Activated CD4-positive, alpha-beta T cell treated with anti-CD3 and anti-CD28 coated beads, Interleukin-2, amount 10 ng/mL, durations not matched to agents 7 days and 5 days (primary cell): Measurements from ENCODE around the gene SPANXB1. TPM values are rescaled to one million over a fixed set of nuclear protein-coding genes. Genes with fewer than 3 reads are reported as not detected.
"Not testable (repeated sequence)": the region's sequence is repeated elsewhere in the genome, so short reads cannot be mapped to it uniquely, and the experiment has no call there.

Experiments used
- CTCF ChIA-PET: fragments of 350-600 bp; sonication (Branson Sonifier 250); formaldehyde crosslinking; loops from one replicate; lab custom pipeline; 2021; ENCODE audit warnings: antibody characterized with exemption; lab: Charles Lee
- POLR2A ChIA-PET: fragments of 350-600 bp; sonication (Branson Sonifier 250); formaldehyde crosslinking; loops from one replicate; lab custom pipeline; 2021; ENCODE audit warnings: antibody characterized with exemption; lab: Charles Lee
- DNase-seq: peaks from one replicate; pipeline ENCODE4 v3.0.0-alpha.2; 2020
- H3K27ac Mint-ChIP-seq: one replicate; pipeline ENCODE4 v1.8.0; 2021; ENCODE audit warnings: mild to moderate bottlenecking, moderate library complexity, mixed read lengths
- H3K27me3 Mint-ChIP-seq: one replicate; pipeline ENCODE4 v1.8.0; 2021; ENCODE audit warnings: mixed read lengths
- H3K36me3 Mint-ChIP-seq: one replicate; pipeline ENCODE4 v1.8.0; 2021; ENCODE audit warnings: low read depth, mixed read lengths
- H3K4me1 Mint-ChIP-seq: one replicate; pipeline ENCODE4 v1.8.0; 2021; ENCODE audit warnings: mixed read lengths
- H3K4me3 Mint-ChIP-seq: one replicate; pipeline ENCODE4 v1.8.0; 2021; ENCODE audit warnings: mild to moderate bottlenecking, moderate library complexity, mixed read lengths
- H3K9me3 Mint-ChIP-seq: one replicate; pipeline ENCODE4 v1.8.0; 2021; ENCODE audit warnings: mixed read lengths
- total RNA-seq, 2 experiments: library from RNA; stranded (reverse); gene quantifications; one replicate each; pipeline ENCODE4 v1.2.3, GENCODE V29; 2021

The SPANXB1 gene, protein sequence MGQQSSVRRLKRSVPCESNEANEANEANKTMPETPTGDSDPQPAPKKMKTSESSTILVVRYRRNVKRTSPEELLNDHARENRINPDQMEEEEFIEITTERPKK
- not detected for total RNA-seq

DNA sequence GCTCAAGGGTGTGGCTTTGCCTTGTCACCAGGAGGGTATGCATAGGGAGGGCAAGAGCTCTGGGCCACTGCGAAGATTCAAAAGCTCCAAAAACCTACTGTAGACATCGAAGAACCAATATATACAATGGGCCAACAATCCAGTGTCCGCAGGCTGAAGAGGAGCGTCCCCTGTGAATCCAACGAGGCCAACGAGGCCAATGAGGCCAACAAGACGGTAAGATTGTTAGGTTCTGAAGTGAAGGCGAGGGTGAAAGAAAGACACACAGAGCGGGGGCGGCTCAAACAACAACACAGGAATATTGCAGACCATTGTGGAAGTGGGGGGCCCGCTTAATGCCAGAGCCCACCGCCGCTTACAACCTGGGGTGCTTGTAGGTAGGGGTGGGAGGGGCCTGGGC, at the start of gene SPANXB1:
Gene SPANXB1, plus strand, starts transcription at position 27 of the 400 bp plus-strand sequence. Its CDS starts 100 bp downstream, at position 127.
- H3K4me3 Mint-ChIP-seq, DNase-seq, CTCF ChIA-PET, H3K27ac Mint-ChIP-seq, H3K4me1 Mint-ChIP-seq, H3K27me3 Mint-ChIP-seq, POLR2A ChIA-PET, H3K9me3 Mint-ChIP-seq, H3K36me3 Mint-ChIP-seq: not testable (repeated sequence)

DNA sequence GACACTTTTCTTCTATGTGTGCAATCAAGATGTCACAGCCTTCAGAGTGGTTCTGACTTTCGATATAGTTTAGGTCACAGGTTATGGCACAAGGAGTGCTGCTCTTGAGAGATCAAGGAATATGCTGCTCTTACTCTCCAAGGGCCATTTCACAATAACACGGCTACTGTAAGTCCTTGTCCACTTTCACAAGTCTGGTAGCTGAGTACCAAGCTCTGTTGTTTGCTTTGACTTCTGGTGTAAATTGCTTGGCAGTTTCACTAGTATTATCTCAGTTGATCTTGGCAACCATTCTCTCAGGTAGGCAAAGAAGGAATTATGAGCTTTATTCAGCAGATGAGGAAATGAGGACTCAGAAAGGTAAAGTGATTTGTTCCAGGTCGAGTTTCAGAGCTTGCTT, 35.4 kb upstream of the SPANXB1 start:
- Mint-ChIP-seq H3K27ac (no peak overlapping the region), H3K9me3 (no peaks in the 10 kb centered on the region), H3K27me3 (no peaks in the 10 kb centered on the region), H3K4me1 (no peaks in the 10 kb centered on the region), H3K36me3 (no peaks in the 10 kb centered on the region), H3K4me3 (no peak overlapping the region)
- ChIA-PET CTCF (no interaction called here), POLR2A (no interaction called here)
- DNase-seq, result no peak

DNA sequence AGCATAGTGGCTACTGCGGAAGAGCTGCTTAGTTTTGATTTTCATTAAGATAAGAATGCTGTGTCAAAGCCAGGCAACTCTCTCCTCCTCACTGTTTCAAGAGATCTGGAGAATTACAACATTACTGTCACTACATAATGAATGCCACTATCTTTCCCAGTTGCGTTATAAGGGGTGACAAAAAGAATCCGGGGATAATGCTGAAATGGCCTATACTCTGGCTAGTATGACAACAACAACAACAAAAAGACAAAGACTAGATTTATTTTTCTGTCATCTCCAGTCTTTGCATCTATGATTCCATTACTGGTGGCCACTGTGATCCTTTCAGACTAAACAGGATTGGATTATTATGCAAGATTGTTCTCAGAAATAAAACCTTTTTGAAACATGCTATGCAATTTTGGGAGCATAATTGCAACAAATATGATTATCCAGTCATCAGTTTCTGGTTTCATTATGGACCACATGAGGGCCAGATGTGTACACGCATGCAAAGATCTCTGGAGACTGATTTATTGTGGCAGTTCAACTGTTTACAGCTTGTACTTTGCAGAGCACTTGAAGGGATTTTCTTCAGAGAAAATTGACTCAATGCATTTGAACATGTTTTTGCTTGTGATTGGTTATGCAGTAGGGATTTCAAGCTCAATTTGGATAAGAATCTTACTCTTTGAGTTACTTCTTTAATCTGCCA, 31.1 kb upstream of the SPANXB1 start:
- no peak for DNase-seq
- ChIA-PET POLR2A (no interaction called here), CTCF (no interaction called here)
- Mint-ChIP-seq H3K4me3 (no peak overlapping the region), H3K27ac (no peak overlapping the region), H3K27me3 (no peaks in the 10 kb centered on the region), H3K4me1 (no peaks in the 10 kb centered on the region), H3K36me3 (no peaks in the 10 kb centered on the region), H3K9me3 (no peaks in the 10 kb centered on the region)

DNA sequence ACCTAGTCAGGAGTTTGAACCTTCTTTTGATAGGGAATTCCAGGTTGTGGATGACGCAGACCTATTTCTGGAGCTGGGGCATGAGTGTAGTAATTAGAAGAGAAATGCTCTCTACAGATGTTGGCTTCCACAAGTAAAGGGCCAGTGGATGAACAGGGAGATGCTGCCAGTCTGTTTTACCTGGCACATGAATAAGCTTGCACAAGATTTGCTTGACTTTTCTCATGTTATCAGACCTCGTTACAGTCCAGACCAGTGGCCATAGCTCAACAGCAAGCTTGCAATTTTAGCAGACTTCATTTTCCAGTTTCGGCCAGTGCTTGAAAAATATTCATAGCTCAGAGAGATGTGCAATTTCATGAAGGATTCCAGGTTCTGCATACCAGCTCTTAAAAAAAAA, 26.9 kb upstream of the SPANXB1 start:
- Mint-ChIP-seq H3K4me1 (no peaks in the 10 kb centered on the region), H3K27ac (no peak overlapping the region), H3K9me3 (no peaks in the 10 kb centered on the region), H3K36me3 (no peaks in the 10 kb centered on the region), H3K27me3 (no peaks in the 10 kb centered on the region), H3K4me3 (no peak overlapping the region)
- ChIA-PET CTCF (interaction anchor here (0.6 kb wide), 1 partner anchor 369 kb away, joined by 3 read pairs; no protein-coding TSS in a partner anchor), POLR2A (no interaction called here)
- DNase-seq, result no peak

DNA sequence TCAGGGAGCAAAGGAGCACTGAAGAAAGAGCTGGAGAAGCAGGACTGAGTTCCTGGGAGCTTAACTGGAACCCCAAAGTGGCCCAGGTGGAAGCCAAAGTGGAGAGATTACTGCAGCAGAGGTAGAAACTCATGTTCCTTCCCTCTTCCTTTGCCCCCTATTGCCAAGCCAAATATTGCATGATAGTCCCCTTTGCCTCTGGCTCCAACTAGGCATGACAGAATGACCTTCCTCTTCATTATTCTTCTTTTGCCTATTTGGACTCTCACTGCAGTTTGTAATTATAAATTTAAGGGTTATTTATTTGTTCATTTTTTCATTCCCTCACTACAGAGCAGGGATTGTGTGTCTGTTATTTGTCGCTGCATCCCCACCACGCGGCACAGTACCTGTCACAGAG, 22.1 kb upstream of the SPANXB1 start:
- Mint-ChIP-seq H3K4me1 (no peaks in the 10 kb centered on the region), H3K4me3 (no peak overlapping the region), H3K36me3 (no peaks in the 10 kb centered on the region), H3K27ac (no peak overlapping the region), H3K27me3 (no peaks in the 10 kb centered on the region), H3K9me3 (no peaks in the 10 kb centered on the region)
- ChIA-PET POLR2A (no interaction called here), CTCF (no interaction called here)
- DNase-seq, result no peak

DNA sequence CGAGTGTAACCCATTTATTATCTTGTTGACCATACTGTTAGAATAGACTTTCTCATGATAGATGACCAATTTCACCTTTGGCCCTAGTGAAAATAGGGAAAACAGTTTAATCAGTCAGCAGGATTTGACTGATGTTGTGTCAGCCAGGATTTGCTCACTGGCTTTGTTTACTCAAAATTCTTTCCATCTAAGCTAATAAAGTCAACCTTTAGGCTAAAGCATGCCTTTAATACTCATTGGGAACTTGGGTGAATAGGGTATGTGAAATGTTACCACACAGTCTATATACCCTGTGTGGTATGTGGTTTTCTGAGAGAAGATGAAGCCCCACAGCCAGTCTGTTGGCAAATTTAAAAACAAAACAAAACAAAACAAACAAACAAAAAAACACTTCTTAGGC, 18.7 kb upstream of the SPANXB1 start:
- H3K36me3 Mint-ChIP-seq, result no peaks in the 10 kb centered on the region
- H3K9me3 Mint-ChIP-seq, result no peaks in the 10 kb centered on the region
- CTCF ChIA-PET, result no interaction called here
- H3K4me3 Mint-ChIP-seq, result no peak overlapping the region
- no peaks in the 10 kb centered on the region for H3K4me1 Mint-ChIP-seq
- POLR2A ChIA-PET, result no interaction called here
- H3K27me3 Mint-ChIP-seq, result no peaks in the 10 kb centered on the region
- no peak overlapping the region for H3K27ac Mint-ChIP-seq
- DNase-seq, result no peak

DNA sequence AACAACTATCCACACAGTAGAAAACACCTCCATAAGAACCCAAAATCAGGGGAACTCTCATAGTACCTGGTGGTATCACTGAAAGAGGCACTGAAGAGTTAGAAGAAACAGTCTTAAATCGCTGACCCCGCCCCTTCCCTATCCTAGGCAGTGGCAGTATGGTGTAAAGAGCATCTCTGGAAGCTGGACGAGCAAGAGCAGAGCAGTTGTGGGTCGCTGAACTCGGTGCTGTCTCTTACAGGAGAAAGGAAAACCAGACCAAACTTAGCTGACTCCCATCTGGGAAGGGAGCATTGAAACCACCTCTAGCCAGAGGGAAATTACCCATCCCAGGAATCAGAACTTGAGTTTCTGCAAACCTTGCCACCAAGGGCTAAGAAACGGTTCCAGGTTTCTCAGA, 2.8 kb downstream of the SPANXB1 start:
- H3K27ac Mint-ChIP-seq, H3K9me3 Mint-ChIP-seq, H3K4me3 Mint-ChIP-seq, DNase-seq, POLR2A ChIA-PET, H3K36me3 Mint-ChIP-seq, CTCF ChIA-PET, H3K27me3 Mint-ChIP-seq, H3K4me1 Mint-ChIP-seq: not testable (repeated sequence)

DNA sequence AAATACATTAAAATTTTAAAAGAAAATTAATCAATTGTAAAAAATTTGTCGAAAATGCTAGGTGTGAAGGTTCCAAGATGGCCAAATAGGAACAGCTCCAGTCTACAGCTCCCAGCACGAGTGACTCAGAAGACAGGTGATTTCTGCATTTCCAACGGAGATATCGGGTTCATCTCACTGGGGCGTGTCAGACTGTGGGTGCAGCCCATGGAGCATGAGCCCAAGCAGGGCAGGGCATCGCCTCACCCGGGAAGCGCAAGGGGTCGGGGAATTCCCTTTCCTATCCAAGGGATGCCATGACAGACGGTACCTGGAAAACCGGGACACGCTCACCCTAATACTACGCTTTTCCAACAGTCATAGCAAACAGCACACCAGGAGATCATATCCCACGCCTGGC, 41.9 kb downstream of the SPANXB1 start:
- CTCF ChIA-PET, H3K4me1 Mint-ChIP-seq, H3K36me3 Mint-ChIP-seq, POLR2A ChIA-PET, H3K27me3 Mint-ChIP-seq, H3K4me3 Mint-ChIP-seq, H3K27ac Mint-ChIP-seq, DNase-seq, H3K9me3 Mint-ChIP-seq: not testable (repeated sequence)

DNA sequence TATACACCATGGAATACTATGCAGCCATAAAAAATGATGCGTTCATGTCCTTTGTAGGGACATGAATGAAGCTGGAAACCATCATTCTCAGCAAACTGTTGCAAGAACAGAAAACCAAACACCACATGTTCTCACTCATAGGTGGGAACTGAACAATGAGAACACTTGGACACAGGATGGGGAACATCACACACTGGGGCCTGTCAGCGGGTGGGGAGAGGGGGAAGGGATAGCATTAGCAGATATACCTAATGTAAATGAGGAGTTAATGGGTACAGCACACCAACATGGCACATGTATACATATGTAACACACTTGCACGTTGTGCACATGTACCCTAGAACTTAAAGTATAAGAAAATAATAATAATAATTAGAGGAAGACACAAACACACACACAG, 47.5 kb downstream of the SPANXB1 start:
- DNase-seq, H3K4me3 Mint-ChIP-seq, H3K9me3 Mint-ChIP-seq, CTCF ChIA-PET, H3K4me1 Mint-ChIP-seq, POLR2A ChIA-PET, H3K27me3 Mint-ChIP-seq, H3K36me3 Mint-ChIP-seq, H3K27ac Mint-ChIP-seq: not testable (repeated sequence)

DNA sequence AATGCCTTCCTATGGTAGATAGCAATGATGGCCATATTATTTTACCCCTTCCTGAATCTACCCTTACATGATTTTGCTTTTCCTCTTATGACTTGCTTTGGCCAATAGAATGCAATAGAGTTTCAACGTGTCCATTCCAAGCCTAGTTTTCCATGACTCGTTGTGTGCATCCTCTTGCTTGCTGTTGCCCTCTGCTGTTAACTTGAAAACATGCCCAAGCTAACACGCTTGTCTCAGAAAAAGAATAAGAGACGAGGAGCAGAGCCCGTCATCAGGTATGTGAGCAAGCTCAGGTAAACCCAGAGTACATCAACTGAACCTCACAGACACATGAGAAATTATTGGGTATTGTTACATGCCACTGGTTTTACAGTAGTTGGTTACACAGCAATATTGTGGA, 49.7 kb downstream of the SPANXB1 start:
- not testable (repeated sequence) for H3K36me3 Mint-ChIP-seq

More for the DNA sequence above, 49.7 kb downstream of the SPANXB1 start:
- CTCF ChIA-PET, H3K9me3 Mint-ChIP-seq, POLR2A ChIA-PET, DNase-seq, H3K27me3 Mint-ChIP-seq, H3K27ac Mint-ChIP-seq, H3K4me1 Mint-ChIP-seq, H3K4me3 Mint-ChIP-seq: not testable (repeated sequence)

Other genes with a start within 250 kb of the SPANXB1 start
- 1 to 10 TPM; 8.0 to 8.5 TPM for gene LDOC1, start 174.5 kb downstream of the SPANXB1 start, total RNA-seq
- gene SPANXC, start 239.9 kb downstream of the SPANXB1 start, total RNA-seq, result not detected